Left ventricle myocardium inferior (tissue), 1 donor: Measurements from ENCODE around the gene SLC35A2. TPM values are rescaled to one million over a fixed set of nuclear protein-coding genes. Genes with fewer than 3 reads are reported as not detected.

Experiments used
- DNase-seq: peaks from one replicate; pipeline ENCODE4 v3.0.0-alpha.2; 2020
- H3K27ac ChIP-seq: fragments of 200-600 bp; replicated peaks from 2 replicates; pipeline ENCODE4 v1.8.0; 2021
- H3K27me3 ChIP-seq: fragments of 200-600 bp; 2 replicates; pipeline ENCODE4 v1.8.0; 2021; ENCODE audit warnings: low read depth
- H3K36me3 ChIP-seq: fragments of 200-600 bp; 2 replicates; pipeline ENCODE4 v1.8.0; 2021
- H3K4me1 ChIP-seq: fragments of 200-600 bp; 2 replicates; pipeline ENCODE4 v1.8.0; 2021
- H3K4me3 ChIP-seq: fragments of 200-600 bp; 2 replicates; pipeline ENCODE4 v1.8.0; 2021; ENCODE audit warnings: mild to moderate bottlenecking, moderate library complexity
- H3K9me3 ChIP-seq: fragments of 200-600 bp; replicated peaks from 2 replicates; pipeline ENCODE4 v1.8.0; 2021
- CTCF ChIP-seq: fragments of 200-600 bp; IDR thresholded peaks from 2 replicates; pipeline ENCODE4 v1.8.0; 2021; ENCODE audit warnings: antibody characterized with exemption, mild to moderate bottlenecking, borderline replicate concordance
- intact Hi-C: fragments of 100-400 bp; cut with micrococcal nuclease; formaldehyde crosslinking; loops from one replicate; pipeline ENCODE4 v1.11.0; 2022
- total RNA-seq: library from RNA; stranded (reverse); fragmentation: NEBNext Ultra II Directional; extraction: Animal tissue kit (Norgen Biotek cat#: 25700); gene quantifications from one replicate; pipeline ENCODE4 v1.2.1, GENCODE V29; 2021
- donor health status: DM: no; HTN: yes; CAD: no; lungs with severe emphysema.

The SLC35A2 gene
- total RNA-seq, 1 donor from 2014 or later = 10.4 TPM

GRCh38 chrX:48903290-48903689, 8.2 kb downstream of the SLC35A2 start:
- no peaks in the 10 kb centered on the region for H3K27me3 ChIP-seq
- DNase-seq = no peak
- no peak for TF ChIP-seq CTCF
- H3K4me1 ChIP-seq = peaks cover 14% of the 10 kb centered on the region
- intact Hi-C loops = no loop called here
- H3K4me3 ChIP-seq = no peak overlapping the region
- no peak overlapping the region for H3K27ac ChIP-seq
- H3K9me3 ChIP-seq = no peaks in the 10 kb centered on the region
- H3K36me3 ChIP-seq = peaks cover 34% of the 10 kb centered on the region

- no peak for DNase-seq
- H3K4me3 ChIP-seq = no peak overlapping the region
- no peak overlapping the region for H3K27ac ChIP-seq
- no peak for TF ChIP-seq CTCF
- intact Hi-C loops = no loop called here
- no peaks in the 10 kb centered on the region for H3K27me3 ChIP-seq
- H3K36me3 ChIP-seq = peaks cover 34% of the 10 kb centered on the region
- no peaks in the 10 kb centered on the region for H3K9me3 ChIP-seq
- H3K4me1 ChIP-seq = peaks cover 15% of the 10 kb centered on the region
Measured at GRCh38 chrX:48902776-48903175, 8.7 kb downstream of the SLC35A2 start.

GRCh38 chrX:48902135-48902534, 9.3 kb downstream of the SLC35A2 start:
- TF ChIP-seq CTCF = no peak
- intact Hi-C loops = no loop called here

GRCh38 chrX:48901069-48901468, 10.4 kb downstream of the SLC35A2 start:
- Histone ChIP-seq H3K4me1 (peaks cover 24% of the 10 kb centered on the region), H3K36me3 (peaks cover 34% of the 10 kb centered on the region), H3K27ac (no peak overlapping the region), H3K9me3 (no peaks in the 10 kb centered on the region), H3K27me3 (no peaks in the 10 kb centered on the region), H3K4me3 (no peak overlapping the region)
- no peak for DNase-seq
- intact Hi-C loops = no loop called here
- no peak for TF ChIP-seq CTCF

More at GRCh38 chrX:48902135-48902534, 9.3 kb downstream of the SLC35A2 start:
- Histone ChIP-seq H3K4me1 (peaks cover 15% of the 10 kb centered on the region), H3K27me3 (no peaks in the 10 kb centered on the region), H3K4me3 (no peak overlapping the region), H3K36me3 (peaks cover 34% of the 10 kb centered on the region), H3K9me3 (no peaks in the 10 kb centered on the region), H3K27ac (no peak overlapping the region)
- DNase-seq = no peak

- no peak for DNase-seq
- Histone ChIP-seq H3K27me3 (no peaks in the 10 kb centered on the region), H3K4me1 (peaks cover 24% of the 10 kb centered on the region), H3K4me3 (no peak overlapping the region), H3K27ac (no peak overlapping the region), H3K9me3 (no peaks in the 10 kb centered on the region), H3K36me3 (peaks cover 27% of the 10 kb centered on the region)
- intact Hi-C loops = no loop called here
- no peak for TF ChIP-seq CTCF
Measured at GRCh38 chrX:48899078-48899410, 12.4 kb downstream of the SLC35A2 start.
